ENCODE data around the gene ZMAT5. TPM values are rescaled to one million over a fixed set of nuclear protein-coding genes. Genes with fewer than 3 reads are reported as not detected.

ZMAT5 gene
- 10 to 100 TPM; 19.4 to 20.6 TPM for total RNA-seq

GRCh38 chr22:29766632-29767170 lies at the start of gene ZMAT5:
Gene ZMAT5 (minus strand): TSS chr22:29767007. CDS start chr22:29748544, 18,463 bp downstream.
- DNase-seq (peak; percentile 86), ATAC-seq (ENCODE audit: low read depth) (peak; percentile 97)
- Mint-ChIP-seq H3K36me3 (peaks cover 18% of the 10 kb centered on the region), H3K4me3 (peak within 1 kb of the TSS; percentile 91), H3K9me3 (no peaks in the 10 kb centered on the region), H3K27ac (peak within 1 kb of the TSS; percentile 90), H3K27me3 (no peaks in the 10 kb centered on the region), H3K4me1 (peaks cover 24% of the 10 kb centered on the region)
- POLR2A ChIA-PET, result interaction anchor here (0.6 to 1.6 kb wide), 5 partner anchors 15 to 383 kb away, joined by 3 to 5 read pairs (median 4); partner anchors contain the start of genes ASCC2 and MTMR3

- no peak overlapping the region for H3K4me3 Mint-ChIP-seq
- no peak overlapping the region for H3K27ac Mint-ChIP-seq
- POLR2A ChIA-PET, result no interaction called here
- peaks cover 8% of the 10 kb centered on the region for H3K4me1 Mint-ChIP-seq
- no peak for DNase-seq
- no peaks in the 10 kb centered on the region for H3K9me3 Mint-ChIP-seq
- H3K27me3 Mint-ChIP-seq, result no peaks in the 10 kb centered on the region
- H3K36me3 Mint-ChIP-seq, result peaks cover 27% of the 10 kb centered on the region
- ATAC-seq (ENCODE audit: low read depth), result no peak
Observed at GRCh38 chr22:29816539-29816938, 49.7 kb upstream of the ZMAT5 start.

GRCh38 chr22:29816128-29816527 lies 49.3 kb upstream of the ZMAT5 start:
- POLR2A ChIA-PET, result interaction anchor here (0.9 kb wide), 1 partner anchor 9 kb away, joined by 3 read pairs; no protein-coding TSS in a partner anchor
- Mint-ChIP-seq H3K27me3 (no peaks in the 10 kb centered on the region), H3K9me3 (no peaks in the 10 kb centered on the region), H3K27ac (no peak overlapping the region), H3K36me3 (peaks cover 23% of the 10 kb centered on the region), H3K4me3 (no peak overlapping the region), H3K4me1 (peaks cover 4% of the 10 kb centered on the region)
- no peak for ATAC-seq (ENCODE audit: low read depth)
- DNase-seq, result no peak

- Mint-ChIP-seq H3K27me3 (no peaks in the 10 kb centered on the region), H3K4me1 (peaks cover 3% of the 10 kb centered on the region), H3K9me3 (no peaks in the 10 kb centered on the region), H3K36me3 (peaks cover 21% of the 10 kb centered on the region), H3K4me3 (no peak overlapping the region), H3K27ac (peak overlapping the region; percentile 21)
- no peak for DNase-seq
- no peak for ATAC-seq (ENCODE audit: low read depth)
- POLR2A ChIA-PET, result interaction anchor here (0.9 kb wide), 1 partner anchor 9 kb away, joined by 3 read pairs; no protein-coding TSS in a partner anchor
Observed at GRCh38 chr22:29815580-29815979, 48.8 kb upstream of the ZMAT5 start.

GRCh38 chr22:29814003-29814402 lies 47.2 kb upstream of the ZMAT5 start:
- H3K27me3 Mint-ChIP-seq, result no peaks in the 10 kb centered on the region
- ATAC-seq (ENCODE audit: low read depth) (no peak), DNase-seq (no peak)
- H3K4me3 Mint-ChIP-seq, result no peak overlapping the region
- H3K4me1 Mint-ChIP-seq, result peaks cover 3% of the 10 kb centered on the region
- no peak overlapping the region for H3K27ac Mint-ChIP-seq
- H3K9me3 Mint-ChIP-seq, result no peaks in the 10 kb centered on the region
- peaks cover 19% of the 10 kb centered on the region for H3K36me3 Mint-ChIP-seq
- POLR2A ChIA-PET, result no interaction called here

GRCh38 chr22:29813563-29813962 lies 46.8 kb upstream of the ZMAT5 start:
- no peak for DNase-seq
- no peak overlapping the region for H3K4me3 Mint-ChIP-seq
- H3K27ac Mint-ChIP-seq, result no peak overlapping the region
- H3K4me1 Mint-ChIP-seq, result peaks cover 3% of the 10 kb centered on the region
- no peaks in the 10 kb centered on the region for H3K27me3 Mint-ChIP-seq
- POLR2A ChIA-PET, result no interaction called here
- no peak for ATAC-seq (ENCODE audit: low read depth)
- H3K36me3 Mint-ChIP-seq, result peaks cover 16% of the 10 kb centered on the region
- H3K9me3 Mint-ChIP-seq, result no peaks in the 10 kb centered on the region

GRCh38 chr22:29813126-29813525 lies 46.3 kb upstream of the ZMAT5 start:
- POLR2A ChIA-PET, result interaction anchor here (0.6 to 0.7 kb wide), 2 partner anchors 177 to 212 kb away, joined by 3 to 4 read pairs; no protein-coding TSS in a partner anchor
- no peaks in the 10 kb centered on the region for H3K27me3 Mint-ChIP-seq
- H3K4me3 Mint-ChIP-seq, result no peak overlapping the region
- no peaks in the 10 kb centered on the region for H3K9me3 Mint-ChIP-seq
- no peak for ATAC-seq (ENCODE audit: low read depth)
- peaks cover 15% of the 10 kb centered on the region for H3K36me3 Mint-ChIP-seq
- H3K27ac Mint-ChIP-seq, result no peak overlapping the region
- H3K4me1 Mint-ChIP-seq, result peaks cover 3% of the 10 kb centered on the region
- DNase-seq, result no peak

- H3K27me3 Mint-ChIP-seq, result no peaks in the 10 kb centered on the region
- H3K4me1 Mint-ChIP-seq, result peaks cover 3% of the 10 kb centered on the region
- H3K36me3 Mint-ChIP-seq, result peaks cover 17% of the 10 kb centered on the region
- H3K27ac Mint-ChIP-seq, result no peak overlapping the region
- H3K4me3 Mint-ChIP-seq, result no peak overlapping the region
- no peaks in the 10 kb centered on the region for H3K9me3 Mint-ChIP-seq
- no peak for ATAC-seq (ENCODE audit: low read depth)
- no peak for DNase-seq
- POLR2A ChIA-PET, result no interaction called here
Observed at GRCh38 chr22:29811377-29811776, 44.6 kb upstream of the ZMAT5 start.

- DNase-seq (no peak), ATAC-seq (ENCODE audit: low read depth) (no peak)
- peaks cover 12% of the 10 kb centered on the region for H3K36me3 Mint-ChIP-seq
- no peaks in the 10 kb centered on the region for H3K27me3 Mint-ChIP-seq
- peaks cover 3% of the 10 kb centered on the region for H3K4me1 Mint-ChIP-seq
- H3K4me3 Mint-ChIP-seq, result no peak overlapping the region
- H3K27ac Mint-ChIP-seq, result no peak overlapping the region
- POLR2A ChIA-PET, result no interaction called here
- H3K9me3 Mint-ChIP-seq, result no peaks in the 10 kb centered on the region
Observed at GRCh38 chr22:29810216-29810615, 43.4 kb upstream of the ZMAT5 start.

- no peak overlapping the region for H3K27ac Mint-ChIP-seq
- no peaks in the 10 kb centered on the region for H3K4me1 Mint-ChIP-seq
- POLR2A ChIA-PET, result no interaction called here
- no peak for ATAC-seq (ENCODE audit: low read depth)
- DNase-seq, result no peak
- H3K27me3 Mint-ChIP-seq, result no peaks in the 10 kb centered on the region
- H3K4me3 Mint-ChIP-seq, result no peak overlapping the region
- peaks cover 16% of the 10 kb centered on the region for H3K36me3 Mint-ChIP-seq
- no peaks in the 10 kb centered on the region for H3K9me3 Mint-ChIP-seq
Observed at GRCh38 chr22:29806196-29806595, 39.4 kb upstream of the ZMAT5 start.

GRCh38 chr22:29804985-29805384 lies 38.2 kb upstream of the ZMAT5 start:
- H3K27me3 Mint-ChIP-seq, result no peaks in the 10 kb centered on the region
- POLR2A ChIA-PET, result no interaction called here
- H3K36me3 Mint-ChIP-seq, result peaks cover 24% of the 10 kb centered on the region
- no peak for DNase-seq
- no peak overlapping the region for H3K27ac Mint-ChIP-seq
- H3K9me3 Mint-ChIP-seq, result no peaks in the 10 kb centered on the region
- ATAC-seq (ENCODE audit: low read depth), result no peak
- H3K4me1 Mint-ChIP-seq, result no peaks in the 10 kb centered on the region
- H3K4me3 Mint-ChIP-seq, result no peak overlapping the region

GRCh38 chr22:29803190-29803589 lies 36.4 kb upstream of the ZMAT5 start:
- POLR2A ChIA-PET, result no interaction called here
- H3K36me3 Mint-ChIP-seq, result peaks cover 27% of the 10 kb centered on the region
- ATAC-seq (ENCODE audit: low read depth) (no peak), DNase-seq (no peak)
- H3K27me3 Mint-ChIP-seq, result no peaks in the 10 kb centered on the region
- peaks cover 10% of the 10 kb centered on the region for H3K4me1 Mint-ChIP-seq
- no peak overlapping the region for H3K4me3 Mint-ChIP-seq
- H3K9me3 Mint-ChIP-seq, result no peaks in the 10 kb centered on the region
- no peak overlapping the region for H3K27ac Mint-ChIP-seq

GRCh38 chr22:29801796-29802195 lies 35.0 kb upstream of the ZMAT5 start:
- Mint-ChIP-seq H3K9me3 (no peaks in the 10 kb centered on the region), H3K4me3 (no peak overlapping the region), H3K36me3 (peaks cover 25% of the 10 kb centered on the region), H3K27ac (no peak overlapping the region), H3K4me1 (peaks cover 19% of the 10 kb centered on the region), H3K27me3 (no peaks in the 10 kb centered on the region)
- ATAC-seq (ENCODE audit: low read depth), result no peak
- POLR2A ChIA-PET, result no interaction called here
- DNase-seq, result no peak

- Mint-ChIP-seq H3K9me3 (no peaks in the 10 kb centered on the region), H3K36me3 (peaks cover 25% of the 10 kb centered on the region), H3K27ac (no peak overlapping the region), H3K27me3 (no peaks in the 10 kb centered on the region), H3K4me3 (no peak overlapping the region), H3K4me1 (peaks cover 19% of the 10 kb centered on the region)
- DNase-seq (no peak), ATAC-seq (ENCODE audit: low read depth) (no peak)
- POLR2A ChIA-PET, result no interaction called here
Observed at GRCh38 chr22:29801153-29801552, 34.3 kb upstream of the ZMAT5 start.
